Activated T-helper 17 cell treated with anti-CD3 and anti-CD28 coated beads, Interleukin-2, amount 50 U/mL, for 72 hours (primary cell): ENCODE data around the gene FXYD1. TPM values are rescaled to one million over a fixed set of nuclear protein-coding genes. Genes with fewer than 3 reads are reported as not detected.
"Not testable (repeated sequence)": the region's sequence is repeated elsewhere in the genome, so short reads cannot be mapped to it uniquely, and the experiment has no call there.

Experiments
- ATAC-seq: fragments of 150-1000 bp; cut with Tn5 transposase; replicated peaks from 2 replicates; pipeline ENCODE4 v1.10.0; 2021; ENCODE audit warnings: mild to moderate bottlenecking, moderate library complexity
- H3K27ac Mint-ChIP-seq: one replicate; pipeline ENCODE4 v1.8.0; 2022; ENCODE audit warnings: mixed read lengths
- H3K27me3 Mint-ChIP-seq: one replicate; pipeline ENCODE4 v1.8.0; 2022; ENCODE audit warnings: mixed read lengths
- H3K36me3 Mint-ChIP-seq: one replicate; pipeline ENCODE4 v1.8.0; 2022; ENCODE audit warnings: low read depth, mild to moderate bottlenecking, mixed read lengths
- H3K4me1 Mint-ChIP-seq: one replicate; pipeline ENCODE4 v1.8.0; 2022; ENCODE audit warnings: mixed read lengths
- H3K4me3 Mint-ChIP-seq: one replicate; pipeline ENCODE4 v1.8.0; 2022; ENCODE audit warnings: mild to moderate bottlenecking, mixed read lengths
- H3K9me3 Mint-ChIP-seq: one replicate; pipeline ENCODE4 v1.8.0; 2022; ENCODE audit warnings: mixed read lengths
- total RNA-seq, 2 donors: library from RNA; stranded (reverse); gene quantifications; one replicate each; pipeline ENCODE4 v1.2.3, GENCODE V29; 2022

FXYD1 gene
- total RNA-seq, 2 donors from 2014 or later, result 0.54 to 0.93 TPM

GRCh38 chr19:35103614-35104013 is 35.0 kb upstream of the FXYD1 start:
- not testable (repeated sequence) for H3K4me1 Mint-ChIP-seq, H3K27ac Mint-ChIP-seq, H3K9me3 Mint-ChIP-seq, H3K27me3 Mint-ChIP-seq, H3K4me3 Mint-ChIP-seq, ATAC-seq, H3K36me3 Mint-ChIP-seq

- Mint-ChIP-seq H3K27ac (no peak overlapping the region), H3K4me3 (no peak overlapping the region), H3K36me3 (no peaks in the 10 kb centered on the region), H3K4me1 (no peaks in the 10 kb centered on the region), H3K9me3 (no peaks in the 10 kb centered on the region), H3K27me3 (no peaks in the 10 kb centered on the region)
- no peak for ATAC-seq
These were observed 34.3 kb upstream of the FXYD1 start for GRCh38 chr19:35104361-35104760.

GRCh38 chr19:35105047-35105410 is 33.6 kb upstream of the FXYD1 start:
- no peaks in the 10 kb centered on the region for H3K27me3 Mint-ChIP-seq
- no peaks in the 10 kb centered on the region for H3K36me3 Mint-ChIP-seq
- no peaks in the 10 kb centered on the region for H3K9me3 Mint-ChIP-seq
- H3K4me3 Mint-ChIP-seq, result no peak overlapping the region
- H3K27ac Mint-ChIP-seq, result no peak overlapping the region
- no peaks in the 10 kb centered on the region for H3K4me1 Mint-ChIP-seq
- no peak for ATAC-seq

- Mint-ChIP-seq H3K4me3 (no peak overlapping the region), H3K27ac (peak overlapping the region; percentile 7), H3K9me3 (no peaks in the 10 kb centered on the region), H3K36me3 (no peaks in the 10 kb centered on the region), H3K27me3 (no peaks in the 10 kb centered on the region), H3K4me1 (no peaks in the 10 kb centered on the region)
- ATAC-seq, result peak; percentile 32
These were observed 33.0 kb upstream of the FXYD1 start for GRCh38 chr19:35105411-35106290.

GRCh38 chr19:35106291-35106583 is 32.4 kb upstream of the FXYD1 start:
- Mint-ChIP-seq H3K9me3 (no peaks in the 10 kb centered on the region), H3K27ac (peak overlapping the region; percentile 7), H3K4me3 (no peak overlapping the region), H3K36me3 (no peaks in the 10 kb centered on the region), H3K4me1 (no peaks in the 10 kb centered on the region), H3K27me3 (no peaks in the 10 kb centered on the region)
- no peak for ATAC-seq

GRCh38 chr19:35106898-35107541 is 31.6 kb upstream of the FXYD1 start:
- no peaks in the 10 kb centered on the region for H3K4me1 Mint-ChIP-seq
- no peak overlapping the region for H3K4me3 Mint-ChIP-seq
- H3K27ac Mint-ChIP-seq, result peak overlapping the region; percentile 36
- H3K27me3 Mint-ChIP-seq, result no peaks in the 10 kb centered on the region
- H3K9me3 Mint-ChIP-seq, result no peaks in the 10 kb centered on the region
- ATAC-seq, result no peak
- H3K36me3 Mint-ChIP-seq, result no peaks in the 10 kb centered on the region

- Mint-ChIP-seq H3K9me3 (no peaks in the 10 kb centered on the region), H3K36me3 (no peaks in the 10 kb centered on the region), H3K4me3 (no peak overlapping the region), H3K27ac (peak overlapping the region; percentile 36), H3K27me3 (no peaks in the 10 kb centered on the region), H3K4me1 (no peaks in the 10 kb centered on the region)
- peak; percentile 80 for ATAC-seq
These were observed 31.1 kb upstream of the FXYD1 start for GRCh38 chr19:35107545-35107944.

- Mint-ChIP-seq H3K4me3 (no peak overlapping the region), H3K4me1 (no peaks in the 10 kb centered on the region), H3K27me3 (no peaks in the 10 kb centered on the region), H3K36me3 (no peaks in the 10 kb centered on the region), H3K9me3 (no peaks in the 10 kb centered on the region), H3K27ac (no peak overlapping the region)
- ATAC-seq, result no peak
These were observed 29.9 kb upstream of the FXYD1 start for GRCh38 chr19:35108730-35109129.

- H3K27ac Mint-ChIP-seq, result no peak overlapping the region
- no peaks in the 10 kb centered on the region for H3K9me3 Mint-ChIP-seq
- ATAC-seq, result no peak
- no peaks in the 10 kb centered on the region for H3K27me3 Mint-ChIP-seq
- H3K4me3 Mint-ChIP-seq, result no peak overlapping the region
- peaks cover 2% of the 10 kb centered on the region for H3K4me1 Mint-ChIP-seq
- H3K36me3 Mint-ChIP-seq, result no peaks in the 10 kb centered on the region
These were observed 29.1 kb upstream of the FXYD1 start for GRCh38 chr19:35109395-35110112.

GRCh38 chr19:35110974-35111373 is 27.6 kb upstream of the FXYD1 start:
- Mint-ChIP-seq H3K27me3 (no peaks in the 10 kb centered on the region), H3K4me3 (no peak overlapping the region), H3K9me3 (no peaks in the 10 kb centered on the region), H3K36me3 (no peaks in the 10 kb centered on the region), H3K4me1 (peaks cover 5% of the 10 kb centered on the region), H3K27ac (no peak overlapping the region)
- no peak for ATAC-seq

GRCh38 chr19:35112995-35113688 is 25.5 kb upstream of the FXYD1 start:
- H3K36me3 Mint-ChIP-seq, result no peaks in the 10 kb centered on the region
- H3K27me3 Mint-ChIP-seq, result no peaks in the 10 kb centered on the region
- peaks cover 5% of the 10 kb centered on the region for H3K4me1 Mint-ChIP-seq
- no peaks in the 10 kb centered on the region for H3K9me3 Mint-ChIP-seq
- no peak overlapping the region for H3K4me3 Mint-ChIP-seq
- H3K27ac Mint-ChIP-seq, result no peak overlapping the region
- ATAC-seq, result no peak

GRCh38 chr19:35114353-35115176 is 24.1 kb upstream of the FXYD1 start:
- H3K36me3 Mint-ChIP-seq, result no peaks in the 10 kb centered on the region
- no peak overlapping the region for H3K27ac Mint-ChIP-seq
- H3K4me3 Mint-ChIP-seq, result no peak overlapping the region
- no peaks in the 10 kb centered on the region for H3K9me3 Mint-ChIP-seq
- ATAC-seq, result peak; percentile 90
- H3K4me1 Mint-ChIP-seq, result peaks cover 5% of the 10 kb centered on the region
- H3K27me3 Mint-ChIP-seq, result no peaks in the 10 kb centered on the region

GRCh38 chr19:35115177-35115951 is 23.3 kb upstream of the FXYD1 start, which contains the start of gene FXYD3:
Gene FXYD3, plus strand, starts transcription at chr19:35115823. Its CDS starts 3,554 bp downstream, at chr19:35119377.
- ATAC-seq, result no peak
- peaks cover 5% of the 10 kb centered on the region for H3K4me1 Mint-ChIP-seq
- H3K4me3 Mint-ChIP-seq, result no peak within 1 kb of the TSS
- H3K27ac Mint-ChIP-seq, result no peak within 1 kb of the TSS
- no peaks in the 10 kb centered on the region for H3K36me3 Mint-ChIP-seq
- H3K27me3 Mint-ChIP-seq, result no peaks in the 10 kb centered on the region
- no peaks in the 10 kb centered on the region for H3K9me3 Mint-ChIP-seq
